K562 (cell line): ENCODE results near the gene AGBL1. TPM values are rescaled to one million over a fixed set of nuclear protein-coding genes. Genes with fewer than 3 reads are reported as not detected.

Experiments
- ATAC-seq: fragments of 200-7000 bp; cut with Tn5 transposase; 3 replicates; pipeline ENCODE4 v1.9.1; 2020; ENCODE audit warnings: moderate library complexity
- BruUV-seq: library from RNA; stranded (reverse); fragments of 400-500 nt; replicated peaks from 2 replicates; lab custom pipeline; 2021; lab: Mats Ljungman, UMichigan
- CTCF ChIA-PET: fragments of 300-600 bp; formaldehyde crosslinking; extraction: SDS; loops from one replicate; lab custom pipeline; 2021; ENCODE audit warnings: low intra/inter-chr PET ratio; lab: Yijun Ruan, JAX
- POLR2A ChIA-PET: fragments of 300-600, 350-650 bp; sonication (Branson Sonifier 250); formaldehyde crosslinking; extraction: SDS; loops from one replicate; lab custom pipeline; 2021; ENCODE audit warnings: antibody characterized with exemption, inconsistent platforms; lab: Yijun Ruan, JAX
- DNase-seq, 4 experiments: peaks; one replicate each; pipeline versions ENCODE4 v3.0.0 to v3.0.0-alpha.2; 2011 to 2018; ENCODE audit warnings: low spot score in 3 of 4, mixed read lengths in 3 of 4; ENCODE audit errors: extremely low read depth in 1 of 4
- FAIRE-seq: peaks from 2 replicates; lab custom pipeline; 2011; peaks lifted over from hg19 to GRCh38; lab: Jason Lieb, UNC
- H2AFZ ChIP-seq: 2 replicates; pipeline ENCODE4 v1.6.0; 2011; ENCODE audit warnings: low read depth, low read length, control low read depth, inconsistent platforms
- H3K27ac ChIP-seq: fragments of 200-600 bp; 3 replicates; pipeline ENCODE4 v1.8.0; 2011; ENCODE audit warnings: low read depth, mild to moderate bottlenecking, control low read depth, inconsistent platforms, low read length, moderate library complexity, mixed read lengths; ENCODE audit errors: extremely low read depth
- H3K27me3 ChIP-seq, 2 experiments: fragments of 300-600 bp in 1 of 2; 2 replicates in 1 of 2; 3 replicates in 1 of 2; pipeline versions ENCODE4 v1.6.0 to v1.8.0; 2011; ENCODE audit warnings: inconsistent platforms in 2 of 2, low read length in 2 of 2, mild to moderate bottlenecking in 1 of 2, mixed read lengths in 1 of 2, moderate library complexity in 1 of 2; ENCODE audit not compliant: control insufficient read depth in 2 of 2, insufficient read depth in 2 of 2
- H3K36me3 ChIP-seq: fragments of 300-600 bp; 3 replicates; pipeline ENCODE4 v1.8.0; 2011; ENCODE audit warnings: mild to moderate bottlenecking, low read length, inconsistent platforms; ENCODE audit not compliant: control insufficient read depth, insufficient read depth
- H3K4me1 ChIP-seq, 2 experiments: fragments of 200-600 bp in 1 of 2; replicated peaks in 1 of 2; 2 replicates in 1 of 2; 3 replicates in 1 of 2; pipeline versions ENCODE4 v1.5.1 to v1.8.0; 2011; ENCODE audit warnings: inconsistent platforms in 2 of 2, low read length in 2 of 2, mild to moderate bottlenecking in 1 of 2, mixed read lengths in 1 of 2, moderate library complexity in 1 of 2; ENCODE audit not compliant: control insufficient read depth in 2 of 2, insufficient read depth in 2 of 2
- H3K4me2 ChIP-seq: 2 replicates; pipeline ENCODE4 v1.6.1; 2011; ENCODE audit warnings: low read length, control low read depth, inconsistent platforms, mixed read lengths; ENCODE audit not compliant: insufficient read depth
- H3K4me3 ChIP-seq: fragments of 200-600 bp; sonication (generic), shearing (Covaris generic); 2 replicates; pipeline ENCODE4 v1.5.1; 2016; ENCODE audit warnings: control low read depth, inconsistent platforms
- H3K79me2 ChIP-seq: fragments of 200-600 bp; 3 replicates; pipeline ENCODE4 v1.8.0; 2011; ENCODE audit warnings: low read length, inconsistent platforms; ENCODE audit not compliant: control insufficient read depth, insufficient read depth
- H3K9ac ChIP-seq, 2 experiments: 2 replicates each; pipeline versions ENCODE4 v1.6.0 to v1.6.1; 2011; ENCODE audit warnings: low read depth in 2 of 2, low read length in 2 of 2, control low read depth in 1 of 2, inconsistent platforms in 1 of 2, mild to moderate bottlenecking in 1 of 2, mixed read lengths in 1 of 2; ENCODE audit not compliant: insufficient read depth in 1 of 2
- H3K9me1 ChIP-seq: one replicate; pipeline ENCODE4 v1.6.0; 2011; ENCODE audit warnings: inconsistent platforms, mild to moderate bottlenecking, low read length, moderate library complexity; ENCODE audit not compliant: control insufficient read depth, insufficient read depth
- H3K9me3 ChIP-seq: replicated peaks from 2 replicates; pipeline ENCODE4 v1.5.1; 2011; ENCODE audit warnings: low read depth, low read length, inconsistent platforms; ENCODE audit not compliant: control insufficient read depth, insufficient read depth
- H4K20me1 ChIP-seq: replicated peaks from 2 replicates; pipeline ENCODE4 v1.6.1; 2011; ENCODE audit warnings: low read length, inconsistent platforms, mixed read lengths; ENCODE audit not compliant: control insufficient read depth, insufficient read depth
- ARNT ChIP-seq, 2 experiments: fragments of 450-650 bp; IDR thresholded peaks; 2 replicates each; pipeline ENCODE4 v1.6.1; 2016; ENCODE audit warnings: mild to moderate bottlenecking in 1 of 2
- ATF7 ChIP-seq: fragments of 450-650 bp; IDR thresholded peaks from 2 replicates; pipeline ENCODE4 v1.7.1; 2014; ENCODE audit warnings: mild to moderate bottlenecking, moderate library complexity
- CXXC5 ChIP-seq: fragments of 250-450 bp; sonication (Bioruptor Pico); IDR thresholded peaks from 2 replicates; pipeline ENCODE4 v1.8.0; 2022; ENCODE audit warnings: inconsistent platforms, mild to moderate bottlenecking, moderate library complexity
- DIDO1 ChIP-seq: fragments of 450-650 bp; IDR thresholded peaks from 2 replicates; pipeline ENCODE4 v1.6.1; 2016; ENCODE audit warnings: low read depth, missing biosample characterization, missing genetic modification characterization
- FUS ChIP-seq: fragments of 200-400 bp; formaldehyde crosslinking; optimal IDR thresholded peaks from 2 replicates; pipeline ENCODE3; 2017; ENCODE audit warnings: low read depth, low read length
- GTF2A2 ChIP-seq: IDR thresholded peaks from 2 replicates; pipeline ENCODE4 v1.6.1; 2016; ENCODE audit warnings: mild to moderate bottlenecking, missing genetic modification characterization, missing compliant biosample characterization
- KAT7 ChIP-seq: sonication (generic); formaldehyde crosslinking; IDR thresholded peaks from 2 replicates; pipeline ENCODE4 v1.8.0; 2022; ENCODE audit warnings: missing genetic modification reagents, mild to moderate bottlenecking, borderline replicate concordance
- NCOA2 ChIP-seq, 2 experiments: fragments of 450-650 bp; IDR thresholded peaks; 2 replicates each; pipeline ENCODE4 v1.6.1; 2018; ENCODE audit warnings: mild to moderate bottlenecking in 2 of 2, moderate library complexity in 1 of 2; ENCODE audit not compliant: partially characterized antibody in 2 of 2
- POLR2H ChIP-seq: IDR thresholded peaks from 2 replicates; pipeline ENCODE4 v1.6.1; 2016; ENCODE audit warnings: missing genetic modification characterization, low read depth, mild to moderate bottlenecking, control low read depth, missing compliant biosample characterization, moderate library complexity
- PRPF4 ChIP-seq: fragments of 200-400 bp; formaldehyde crosslinking; IDR thresholded peaks from one replicate; pipeline ENCODE4 v1.6.1; 2017; ENCODE audit warnings: low read length, low read depth, mild to moderate bottlenecking; ENCODE audit not compliant: insufficient read depth, poor library complexity, severe bottlenecking
- TOE1 ChIP-seq, 2 experiments: fragments of 450-650 bp in 1 of 2; sonication (generic) in 1 of 2; formaldehyde crosslinking in 1 of 2; IDR thresholded peaks; 2 replicates each; pipeline versions ENCODE4 v1.7.1 to v1.8.0; 2016 to 2022; ENCODE audit warnings: borderline replicate concordance in 2 of 2, mild to moderate bottlenecking in 2 of 2, antibody characterized with exemption in 1 of 2, inconsistent platforms in 1 of 2, low read depth in 1 of 2, missing genetic modification reagents in 1 of 2, moderate library complexity in 1 of 2
- WGBS: fragments of 100-300 bp; shearing (Covaris generic); methylation state at CpG from one replicate; pipeline ENCODE4 v1.1.6; 2016; ENCODE audit warnings: low coverage, mixed read lengths; ENCODE audit not compliant: insufficient coverage; ENCODE audit errors: missing lambda C conversion rate; 5-methylcytosine and 5-hydroxymethylcytosine counted together
- in situ Hi-C: fragments of 300-500 bp; cut with MboI; formaldehyde crosslinking; loops from 4 replicates; pipeline ENCODE4 v1.15.0; 2018; ENCODE audit warnings: inconsistent platforms, mixed read lengths
- intact Hi-C: fragments of 100-400 bp; cut with micrococcal nuclease; formaldehyde crosslinking; loops from 2 replicates; pipeline ENCODE4 v1.14.2; 2022
- polyA plus RNA-seq, 8 experiments: library from polyadenylated mRNA; depleted of rRNA in 4 of 8; stranded (reverse) in 5 of 8; unstranded in 3 of 8; fragments of >200 nt; fragmentation: Nextera tagmentation in 2 of 8; fragmentation: Illumina TruSeq in 1 of 8; extraction: Ambion mirVana in 2 of 8; extraction: Trizol in 1 of 8; gene quantifications; 2 replicates each; pipeline versions ENCODE4 v1.2.1 to v1.2.3, GENCODE V29; 2011 to 2014; ENCODE audit warnings: inconsistent platforms in 1 of 8, missing spikeins in 1 of 8
- total RNA-seq, 7 experiments: library from RNA; depleted of rRNA in 6 of 7; stranded (reverse); fragments of >200 nt in 6 of 7; fragmentation: Illumina TruSeq in 2 of 7; extraction: Trizol in 2 of 7; gene quantifications; 2 replicates each; pipeline versions ENCODE4 v1.2.1 to v1.2.3, GENCODE V29; 2011 to 2021; ENCODE audit warnings: low replicate concordance in 1 of 7
- TF ChIP-seq, protein P1 (sequence below): fragments of 150-350 bp; IDR thresholded peaks from 2 replicates; pipeline ENCODE4 v1.6.1; 2014; ENCODE audit warnings: low read depth, mild to moderate bottlenecking, low read length, borderline replicate concordance
- TF ChIP-seq, protein P2 (sequence below), 2 experiments: fragments of 450-650 bp in 1 of 2; sonication (generic) in 1 of 2; formaldehyde crosslinking in 1 of 2; IDR thresholded peaks in 1 of 2; conservative IDR thresholded peaks in 1 of 2; 2 replicates each; pipeline versions ENCODE4 v1.6.1 to v1.8.1; 2016 to 2023; ENCODE audit warnings: mild to moderate bottlenecking in 2 of 2, moderate library complexity in 2 of 2, inconsistent platforms in 1 of 2, missing genetic modification reagents in 1 of 2

Gene AGBL1
- total and polyA plus RNA-seq, 9 of the 15 experiments (the other 6 are each of a cell fraction or from before 2014, with no cell fraction given) = not detected

DNA sequence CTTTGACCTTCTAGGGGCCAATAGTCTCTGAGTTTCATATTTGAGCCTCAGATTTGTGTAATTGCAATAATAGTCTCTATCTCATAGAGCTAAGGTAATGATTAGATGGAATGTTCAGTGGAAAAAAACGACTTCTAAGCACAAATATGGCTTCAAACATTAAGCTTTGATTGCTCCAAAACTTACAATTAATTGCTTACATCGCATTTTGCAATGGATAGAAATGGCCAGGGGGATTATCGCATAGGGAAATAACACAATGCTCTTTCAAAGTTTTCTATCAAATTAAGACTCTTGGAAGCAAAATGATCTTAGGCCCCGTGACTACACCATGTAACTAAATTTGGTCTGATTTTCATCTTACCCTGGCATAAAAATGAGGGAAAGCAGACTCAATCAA, 888.6 kb downstream of the AGBL1 start (continued):
- TF ChIP-seq GTF2A2 = no peak

DNA sequence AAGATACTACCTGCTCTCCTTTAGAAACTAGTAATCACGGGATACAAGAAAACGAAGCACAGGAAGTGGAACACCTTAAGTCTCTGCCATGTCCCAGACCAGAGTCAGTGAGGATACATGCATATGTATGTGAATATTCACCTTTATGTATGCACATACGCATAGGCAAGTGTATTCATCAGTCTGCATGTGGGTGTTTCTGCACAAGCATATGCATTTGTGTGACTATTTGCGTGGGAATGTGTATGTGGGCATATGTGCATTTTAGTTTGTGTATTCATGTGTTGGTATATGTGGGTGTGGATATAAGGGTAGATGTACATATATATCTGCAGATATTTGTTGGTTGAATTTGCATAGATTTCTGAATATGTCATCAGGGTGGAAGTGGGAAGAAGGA, 889.7 kb downstream of the AGBL1 start:
- intact Hi-C loops = no loop called here
- POLR2A ChIA-PET = no interaction called here
- 0% methylated on average over 4 of the region's 4 CpGs for WGBS
- Histone ChIP-seq H3K9me1 (no peaks in the 10 kb centered on the region), H2AFZ (no peak overlapping the region), H3K27me3 (no peaks in the 10 kb centered on the region), H3K4me2 (no peak overlapping the region), H3K9me3 (0 out of 2 replicates have a peak, but pooled peaks cover 4% of the 10 kb centered on the region), H3K4me1 (no peaks in the 10 kb centered on the region), H3K36me3 (no peaks in the 10 kb centered on the region), H4K20me1 (no peaks in the 10 kb centered on the region), H3K9ac (no peak overlapping the region), H3K79me2 (no peaks in the 10 kb centered on the region), H3K27ac (no peak overlapping the region)
- in situ Hi-C loops = no loop called here
- CTCF ChIA-PET = no interaction called here
- BruUV-seq = no TSS peak
- FAIRE-seq (no peak), DNase-seq (no peak), ATAC-seq (no peak)
- TF ChIP-seq FUS = no peak
- no peak for TF ChIP-seq TOE1 (IDR thresholded peaks at IDR 0.05; ENCODE audit: borderline replicate concordance)
- TF ChIP-seq TOE1 (CRISPR knock-in tag; IDR thresholded peaks at IDR 0.05; ENCODE audit: borderline replicate concordance, low read depth) = no peak
- TF ChIP-seq, protein P1, sequence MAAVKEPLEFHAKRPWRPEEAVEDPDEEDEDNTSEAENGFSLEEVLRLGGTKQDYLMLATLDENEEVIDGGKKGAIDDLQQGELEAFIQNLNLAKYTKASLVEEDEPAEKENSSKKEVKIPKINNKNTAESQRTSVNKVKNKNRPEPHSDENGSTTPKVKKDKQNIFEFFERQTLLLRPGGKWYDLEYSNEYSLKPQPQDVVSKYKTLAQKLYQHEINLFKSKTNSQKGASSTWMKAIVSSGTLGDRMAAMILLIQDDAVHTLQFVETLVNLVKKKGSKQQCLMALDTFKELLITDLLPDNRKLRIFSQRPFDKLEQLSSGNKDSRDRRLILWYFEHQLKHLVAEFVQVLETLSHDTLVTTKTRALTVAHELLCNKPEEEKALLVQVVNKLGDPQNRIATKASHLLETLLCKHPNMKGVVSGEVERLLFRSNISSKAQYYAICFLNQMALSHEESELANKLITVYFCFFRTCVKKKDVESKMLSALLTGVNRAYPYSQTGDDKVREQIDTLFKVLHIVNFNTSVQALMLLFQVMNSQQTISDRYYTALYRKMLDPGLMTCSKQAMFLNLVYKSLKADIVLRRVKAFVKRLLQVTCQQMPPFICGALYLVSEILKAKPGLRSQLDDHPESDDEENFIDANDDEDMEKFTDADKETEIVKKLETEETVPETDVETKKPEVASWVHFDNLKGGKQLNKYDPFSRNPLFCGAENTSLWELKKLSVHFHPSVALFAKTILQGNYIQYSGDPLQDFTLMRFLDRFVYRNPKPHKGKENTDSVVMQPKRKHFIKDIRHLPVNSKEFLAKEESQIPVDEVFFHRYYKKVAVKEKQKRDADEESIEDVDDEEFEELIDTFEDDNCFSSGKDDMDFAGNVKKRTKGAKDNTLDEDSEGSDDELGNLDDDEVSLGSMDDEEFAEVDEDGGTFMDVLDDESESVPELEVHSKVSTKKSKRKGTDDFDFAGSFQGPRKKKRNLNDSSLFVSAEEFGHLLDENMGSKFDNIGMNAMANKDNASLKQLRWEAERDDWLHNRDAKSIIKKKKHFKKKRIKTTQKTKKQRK = no peak
- no peak for TF ChIP-seq KAT7
- TF ChIP-seq, protein P2, sequence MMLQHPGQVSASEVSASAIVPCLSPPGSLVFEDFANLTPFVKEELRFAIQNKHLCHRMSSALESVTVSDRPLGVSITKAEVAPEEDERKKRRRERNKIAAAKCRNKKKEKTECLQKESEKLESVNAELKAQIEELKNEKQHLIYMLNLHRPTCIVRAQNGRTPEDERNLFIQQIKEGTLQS (IDR thresholded peaks at IDR 0.05) = no peak
- TF ChIP-seq, protein P2 (CRISPR knock-in tag; conservative IDR thresholded peaks at IDR 0.05) = no peak
- TF ChIP-seq ATF7 = no peak
- TF ChIP-seq DIDO1 (tag) = no peak
- TF ChIP-seq CXXC5 = no peak
- no peak for TF ChIP-seq PRPF4
- no peak for TF ChIP-seq ARNT (IDR thresholded peaks at IDR 0.05)
- TF ChIP-seq POLR2H (tag) = no peak
- no peak for TF ChIP-seq NCOA2 (IDR thresholded peaks at IDR 0.05; ENCODE audit: partially characterized antibody in 2 of 2)
- TF ChIP-seq, all 486 proteins: peak for 0
- no peak overlapping the region for H3K4me3 ChIP-seq
